22Rv1 (cell line): ENCODE results near the gene CACNG4.

Experiments used
- ZFX ChIP-seq: fragments of 450-650 bp; IDR thresholded peaks from 2 replicates; pipeline ENCODE4 v1.6.1; 2017; ENCODE audit warnings: antibody characterized with exemption, borderline replicate concordance
- TF ChIP-seq, protein P1 (sequence below): fragments of 450-650 bp; IDR thresholded peaks from 2 replicates; pipeline ENCODE4 v1.5.1; 2017; ENCODE audit warnings: mild to moderate bottlenecking

GRCh38 chr17:67055041-67055443, 90.5 kb downstream of the CACNG4 start:
- TF ChIP-seq, protein P1, sequence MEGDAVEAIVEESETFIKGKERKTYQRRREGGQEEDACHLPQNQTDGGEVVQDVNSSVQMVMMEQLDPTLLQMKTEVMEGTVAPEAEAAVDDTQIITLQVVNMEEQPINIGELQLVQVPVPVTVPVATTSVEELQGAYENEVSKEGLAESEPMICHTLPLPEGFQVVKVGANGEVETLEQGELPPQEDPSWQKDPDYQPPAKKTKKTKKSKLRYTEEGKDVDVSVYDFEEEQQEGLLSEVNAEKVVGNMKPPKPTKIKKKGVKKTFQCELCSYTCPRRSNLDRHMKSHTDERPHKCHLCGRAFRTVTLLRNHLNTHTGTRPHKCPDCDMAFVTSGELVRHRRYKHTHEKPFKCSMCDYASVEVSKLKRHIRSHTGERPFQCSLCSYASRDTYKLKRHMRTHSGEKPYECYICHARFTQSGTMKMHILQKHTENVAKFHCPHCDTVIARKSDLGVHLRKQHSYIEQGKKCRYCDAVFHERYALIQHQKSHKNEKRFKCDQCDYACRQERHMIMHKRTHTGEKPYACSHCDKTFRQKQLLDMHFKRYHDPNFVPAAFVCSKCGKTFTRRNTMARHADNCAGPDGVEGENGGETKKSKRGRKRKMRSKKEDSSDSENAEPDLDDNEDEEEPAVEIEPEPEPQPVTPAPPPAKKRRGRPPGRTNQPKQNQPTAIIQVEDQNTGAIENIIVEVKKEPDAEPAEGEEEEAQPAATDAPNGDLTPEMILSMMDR: no peak
- no peak for TF ChIP-seq ZFX
